NB4 (cell line): ENCODE results near the gene PRKD1.

Experiments used
- DNase-seq: peaks from one replicate; pipeline ENCODE4 v3.0.0; 2010; ENCODE audit warnings: low read depth
- H3K4me3 ChIP-seq: one replicate; pipeline ENCODE4 v1.5.1; 2011; ENCODE audit warnings: mild to moderate bottlenecking, low read depth, low read length, moderate library complexity
- CTCF ChIP-seq: IDR thresholded peaks from one replicate; pipeline ENCODE4 v1.5.1; 2012; ENCODE audit warnings: low read depth, low read length
- MAX ChIP-seq: IDR thresholded peaks from 2 replicates; pipeline ENCODE4 v1.6.1; 2011; ENCODE audit warnings: low read depth, low read length
- MYC ChIP-seq: IDR thresholded peaks from 2 replicates; pipeline ENCODE4 v1.6.1; 2011; ENCODE audit warnings: low read depth, low read length
- POLR2A ChIP-seq: IDR thresholded peaks from 2 replicates; pipeline ENCODE4 v1.6.1; 2011; ENCODE audit warnings: mild to moderate bottlenecking; ENCODE audit not compliant: insufficient read length; ENCODE audit errors: extremely low read depth

PRKD1 gene

DNA sequence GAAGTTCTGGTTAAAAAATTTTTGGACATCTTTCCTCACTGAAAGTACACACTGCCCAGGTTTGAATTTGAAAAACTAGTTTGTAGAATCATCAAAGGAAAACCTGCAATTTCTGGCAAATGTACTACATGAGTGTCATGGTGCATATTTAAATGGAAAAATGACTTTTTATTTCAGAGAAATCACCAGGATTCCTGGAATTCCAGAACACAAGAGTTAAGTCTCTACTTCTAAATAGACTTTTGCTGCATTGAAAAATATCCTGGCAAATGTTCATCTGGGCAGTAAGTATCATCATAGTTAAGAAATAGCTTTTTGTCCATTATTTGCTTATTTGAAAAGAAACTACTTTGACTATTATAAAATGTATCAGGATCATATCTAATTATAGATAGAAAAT lies 275.1 kb downstream of the PRKD1 start:
- DNase-seq, result no peak
- no peak overlapping the region for H3K4me3 ChIP-seq
- TF ChIP-seq MAX, result no peak
- TF ChIP-seq CTCF, result no peak
- TF ChIP-seq MYC, result no peak
- no peak for TF ChIP-seq POLR2A

- DNase-seq, result no peak
- no peak for TF ChIP-seq POLR2A
- H3K4me3 ChIP-seq, result no peak overlapping the region
Observed at GRCh38 chr14:29650554-29651269, 276.9 kb downstream of the PRKD1 start.

DNA sequence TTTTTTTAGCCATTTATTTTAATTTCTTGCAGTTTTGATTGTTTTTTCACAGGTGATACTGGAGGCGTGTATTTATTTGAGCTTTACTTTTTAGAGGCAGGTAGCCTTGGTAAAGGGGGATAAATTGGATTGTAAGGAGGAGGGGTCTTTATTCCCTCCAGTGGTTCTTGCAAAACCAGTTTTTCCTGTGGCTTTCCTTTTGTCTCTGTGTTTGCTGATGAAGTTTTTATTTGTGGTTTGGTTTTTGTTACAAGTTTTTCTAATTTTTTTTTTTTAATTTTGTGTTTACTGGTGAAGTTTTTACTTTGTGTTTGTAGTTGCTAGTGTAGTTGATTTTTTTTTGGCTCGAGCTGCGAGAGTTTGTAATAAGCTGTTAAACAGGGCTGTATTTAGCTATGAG lies 278.5 kb downstream of the PRKD1 start:
- TF ChIP-seq MYC, result no peak
- TF ChIP-seq MAX, result no peak
- no peak for DNase-seq
- H3K4me3 ChIP-seq, result no peak overlapping the region

DNA sequence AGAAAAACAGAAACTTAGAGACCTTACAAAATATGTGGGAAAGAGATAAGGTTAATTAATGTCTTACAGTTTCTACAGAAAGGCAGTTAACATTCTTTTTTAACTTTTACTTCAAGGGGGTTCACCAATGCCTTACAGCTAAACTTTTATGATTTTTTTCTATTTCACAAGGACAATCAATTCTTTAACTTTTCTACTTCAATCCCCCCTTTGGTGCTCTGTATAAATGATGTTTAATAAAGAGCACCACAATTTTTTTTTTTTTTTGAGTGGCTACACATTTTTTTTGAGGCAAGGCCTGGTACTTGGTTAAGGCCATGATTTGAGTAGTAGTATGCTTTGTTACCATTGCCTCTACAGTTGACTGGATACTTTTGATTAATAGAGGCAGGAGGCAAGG lies 279.6 kb downstream of the PRKD1 start:
- H3K4me3 ChIP-seq, result no peak overlapping the region
- no peak for DNase-seq
- no peak for TF ChIP-seq POLR2A
- TF ChIP-seq CTCF, result no peak
- TF ChIP-seq MYC, result no peak
- no peak for TF ChIP-seq MAX

- no peak for TF ChIP-seq MAX
- TF ChIP-seq CTCF, result no peak
- no peak for TF ChIP-seq POLR2A
- TF ChIP-seq MYC, result no peak
- H3K4me3 ChIP-seq, result no peak overlapping the region
- DNase-seq, result no peak
Observed at GRCh38 chr14:29645117-29645516, 282.5 kb downstream of the PRKD1 start.

DNA sequence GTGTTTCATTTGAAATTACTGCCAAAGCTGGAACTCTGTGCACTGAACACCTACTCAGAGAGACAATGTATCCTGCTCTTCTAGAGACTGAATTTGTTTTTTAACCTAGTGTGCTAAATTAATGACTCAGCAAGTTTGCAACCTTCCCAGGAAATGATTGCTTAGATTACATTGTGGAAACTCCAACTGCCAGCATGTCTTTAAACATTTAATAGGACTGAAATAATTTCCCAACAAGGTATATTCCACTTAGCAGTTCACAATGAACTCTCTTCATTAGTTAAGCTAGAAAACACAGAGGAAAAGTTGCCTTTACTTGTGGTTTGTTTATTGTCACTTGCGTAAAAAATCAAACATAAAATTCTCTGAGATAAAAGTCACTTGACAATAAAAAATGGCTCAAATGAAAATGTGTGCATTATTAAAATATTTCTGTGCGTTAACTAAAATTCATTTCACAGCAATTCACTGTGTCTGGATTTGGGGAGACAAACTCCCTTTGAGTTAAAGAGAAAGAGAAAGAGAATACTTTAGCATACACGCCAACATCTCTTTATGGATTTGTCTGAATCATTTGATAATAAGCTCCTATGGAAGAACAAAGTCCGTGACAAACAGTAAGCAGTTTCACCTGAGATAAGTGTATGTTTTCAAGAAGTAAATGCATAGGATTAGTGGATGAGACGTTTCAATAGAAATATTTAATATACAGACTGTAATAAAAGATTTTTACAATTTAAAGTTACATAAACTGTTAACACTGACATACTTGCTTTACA lies 284.0 kb downstream of the PRKD1 start:
- DNase-seq, result no peak
- H3K4me3 ChIP-seq, result no peak overlapping the region
- TF ChIP-seq MAX (no peak), POLR2A (no peak), MYC (no peak), CTCF (no peak)
